Measurements from ENCODE around the gene WIZ. TPM values are rescaled to one million over a fixed set of nuclear protein-coding genes. Genes with fewer than 3 reads are reported as not detected.

Gene WIZ
- total RNA-seq, 1 donor from 2014 or later = 42.7 TPM

DNA sequence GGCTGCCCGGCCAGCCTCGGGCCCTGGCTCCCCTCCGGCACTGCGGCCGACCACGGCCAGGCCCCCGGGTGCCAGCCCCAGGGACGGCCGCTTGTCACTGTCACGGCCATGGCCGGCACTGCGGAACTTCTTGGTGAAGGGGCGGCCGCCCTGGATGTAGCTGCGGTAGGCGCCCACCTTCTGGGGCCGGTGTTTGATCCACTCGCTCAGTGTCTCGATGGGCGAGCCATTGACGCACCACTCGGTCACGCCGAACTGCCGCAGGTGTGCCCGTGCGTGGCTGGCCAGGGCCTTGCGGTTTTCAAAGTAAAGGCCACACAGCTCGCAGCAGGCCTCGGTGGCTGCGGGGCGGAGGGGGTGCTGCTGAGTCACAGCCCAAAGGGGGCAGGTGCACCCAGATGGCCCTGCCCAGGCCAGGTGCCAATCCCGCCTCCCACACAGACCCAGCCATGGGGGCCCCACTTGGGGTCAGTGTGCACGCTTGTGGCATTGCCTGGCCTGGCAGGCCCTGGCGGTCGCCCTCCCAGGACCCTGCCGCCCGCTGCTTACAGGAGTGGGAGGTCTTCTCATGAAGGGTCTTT is 25.0 kb downstream of the WIZ start:
- no peaks in the 10 kb centered on the region for H3K27me3 ChIP-seq (ENCODE audit: control insufficient read depth, insufficient read depth, low read length)
- H3K4me3 ChIP-seq (ENCODE audit: low read depth, low read length) = no peak overlapping the region
- TF ChIP-seq, protein P1, sequence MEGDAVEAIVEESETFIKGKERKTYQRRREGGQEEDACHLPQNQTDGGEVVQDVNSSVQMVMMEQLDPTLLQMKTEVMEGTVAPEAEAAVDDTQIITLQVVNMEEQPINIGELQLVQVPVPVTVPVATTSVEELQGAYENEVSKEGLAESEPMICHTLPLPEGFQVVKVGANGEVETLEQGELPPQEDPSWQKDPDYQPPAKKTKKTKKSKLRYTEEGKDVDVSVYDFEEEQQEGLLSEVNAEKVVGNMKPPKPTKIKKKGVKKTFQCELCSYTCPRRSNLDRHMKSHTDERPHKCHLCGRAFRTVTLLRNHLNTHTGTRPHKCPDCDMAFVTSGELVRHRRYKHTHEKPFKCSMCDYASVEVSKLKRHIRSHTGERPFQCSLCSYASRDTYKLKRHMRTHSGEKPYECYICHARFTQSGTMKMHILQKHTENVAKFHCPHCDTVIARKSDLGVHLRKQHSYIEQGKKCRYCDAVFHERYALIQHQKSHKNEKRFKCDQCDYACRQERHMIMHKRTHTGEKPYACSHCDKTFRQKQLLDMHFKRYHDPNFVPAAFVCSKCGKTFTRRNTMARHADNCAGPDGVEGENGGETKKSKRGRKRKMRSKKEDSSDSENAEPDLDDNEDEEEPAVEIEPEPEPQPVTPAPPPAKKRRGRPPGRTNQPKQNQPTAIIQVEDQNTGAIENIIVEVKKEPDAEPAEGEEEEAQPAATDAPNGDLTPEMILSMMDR (IDR thresholded peaks at IDR 0.05; ENCODE audit: insufficient read depth, low read length, poor library complexity, severe bottlenecking) = no peak
- H3K36me3 ChIP-seq (ENCODE audit: control insufficient read depth, insufficient read depth, low read length) = peaks cover 5% of the 10 kb centered on the region
- no peak for DNase-seq (ENCODE audit: low read depth)

DNA sequence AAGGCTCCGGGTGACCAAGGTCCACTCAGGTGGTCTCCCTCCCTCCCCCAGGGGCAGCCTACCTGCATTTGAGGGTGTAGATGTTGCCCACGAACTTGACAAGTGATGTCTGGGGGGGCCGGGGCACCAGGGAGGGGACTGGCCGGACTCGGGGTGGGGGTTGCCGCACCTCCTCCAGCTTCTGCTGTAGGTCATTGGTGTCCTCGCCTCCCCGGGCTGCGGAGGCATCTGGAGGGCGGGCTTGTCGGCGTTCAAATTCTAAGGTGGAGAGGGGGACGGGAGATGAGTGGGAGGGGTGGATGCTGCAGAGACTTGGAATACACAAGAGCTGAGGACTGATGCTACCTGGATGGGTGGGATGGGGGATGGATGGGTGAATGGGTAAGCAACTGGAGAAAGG is 25.6 kb downstream of the WIZ start:
- Histone ChIP-seq H3K27me3 (ENCODE audit: control insufficient read depth, insufficient read depth, low read length) (no peaks in the 10 kb centered on the region), H3K4me3 (ENCODE audit: low read depth, low read length) (no peak overlapping the region), H3K36me3 (ENCODE audit: control insufficient read depth, insufficient read depth, low read length) (peaks cover 5% of the 10 kb centered on the region)
- no peak for DNase-seq (ENCODE audit: low read depth)
- TF ChIP-seq, protein P1 (IDR thresholded peaks at IDR 0.05; ENCODE audit: insufficient read depth, low read length, poor library complexity, severe bottlenecking) = no peak

DNA sequence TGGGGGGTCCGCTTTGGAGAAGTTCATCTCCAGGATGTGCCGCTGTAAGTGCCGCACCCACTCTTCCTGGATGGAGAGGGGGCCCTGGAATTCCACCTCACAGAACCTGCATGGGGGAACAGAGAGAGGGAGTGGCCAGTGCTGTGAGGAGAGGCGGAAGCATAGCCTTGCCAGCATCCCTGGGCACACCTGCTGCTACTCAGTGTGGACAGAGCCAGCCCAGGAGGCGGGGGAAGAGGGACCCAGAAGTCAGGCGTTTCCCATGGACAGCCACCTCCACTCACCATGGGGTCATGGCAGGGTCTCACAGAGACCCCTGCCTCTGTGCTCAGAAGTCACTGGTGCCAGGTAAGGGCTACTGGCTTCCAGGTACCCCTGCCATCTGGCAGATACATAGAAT is 26.6 kb downstream of the WIZ start:
- Histone ChIP-seq H3K36me3 (ENCODE audit: control insufficient read depth, insufficient read depth, low read length) (peaks cover 5% of the 10 kb centered on the region), H3K27me3 (ENCODE audit: control insufficient read depth, insufficient read depth, low read length) (no peaks in the 10 kb centered on the region), H3K4me3 (ENCODE audit: low read depth, low read length) (no peak overlapping the region)
- no peak for DNase-seq (ENCODE audit: low read depth)
- TF ChIP-seq, protein P1 (IDR thresholded peaks at IDR 0.05; ENCODE audit: insufficient read depth, low read length, poor library complexity, severe bottlenecking) = no peak

DNA sequence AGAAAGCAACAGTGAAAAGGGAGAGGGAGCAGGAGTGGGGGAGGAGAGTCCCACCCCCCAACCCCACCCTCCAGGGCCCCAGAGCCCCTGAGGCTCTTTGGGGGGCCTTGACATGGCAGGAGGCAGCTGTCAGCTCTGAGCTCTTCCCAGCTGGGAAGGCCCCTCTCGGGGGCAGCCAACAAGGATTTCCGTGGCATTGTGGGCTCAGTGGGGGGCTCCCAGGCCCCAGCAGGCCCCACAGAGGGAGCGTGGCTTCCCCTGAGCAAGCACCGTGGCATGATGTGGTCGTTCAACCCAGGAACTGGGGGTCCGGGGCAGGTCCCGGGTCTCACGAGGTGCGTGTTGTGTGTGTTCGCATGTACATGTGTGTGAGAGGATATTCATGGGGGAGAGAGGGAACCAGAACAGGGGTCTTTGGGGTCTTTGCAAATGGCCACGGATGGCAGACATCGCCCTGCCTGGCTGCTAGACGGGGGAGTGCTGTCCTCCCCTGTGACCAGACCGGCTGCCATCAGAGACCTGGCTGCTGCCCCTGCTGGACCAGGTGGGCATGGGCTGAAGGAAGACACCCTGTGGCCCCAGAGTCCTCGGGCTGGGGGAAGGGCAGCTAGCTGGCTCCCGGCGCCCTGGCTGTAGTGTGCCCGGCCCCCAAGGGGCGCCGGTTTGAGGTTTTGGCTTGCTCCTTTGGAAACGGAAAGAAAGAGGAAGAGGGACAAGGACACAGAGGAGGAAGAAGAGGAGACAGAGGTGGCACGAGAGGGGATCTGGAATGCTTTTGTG is 27.3 kb downstream of the WIZ start:
- TF ChIP-seq, protein P1 (IDR thresholded peaks at IDR 0.05; ENCODE audit: insufficient read depth, low read length, poor library complexity, severe bottlenecking) = no peak
- H3K4me3 ChIP-seq (ENCODE audit: low read depth, low read length) = no peak overlapping the region
- no peak for DNase-seq (ENCODE audit: low read depth)
- peaks cover 5% of the 10 kb centered on the region for H3K36me3 ChIP-seq (ENCODE audit: control insufficient read depth, insufficient read depth, low read length)
- H3K27me3 ChIP-seq (ENCODE audit: control insufficient read depth, insufficient read depth, low read length) = no peaks in the 10 kb centered on the region

DNA sequence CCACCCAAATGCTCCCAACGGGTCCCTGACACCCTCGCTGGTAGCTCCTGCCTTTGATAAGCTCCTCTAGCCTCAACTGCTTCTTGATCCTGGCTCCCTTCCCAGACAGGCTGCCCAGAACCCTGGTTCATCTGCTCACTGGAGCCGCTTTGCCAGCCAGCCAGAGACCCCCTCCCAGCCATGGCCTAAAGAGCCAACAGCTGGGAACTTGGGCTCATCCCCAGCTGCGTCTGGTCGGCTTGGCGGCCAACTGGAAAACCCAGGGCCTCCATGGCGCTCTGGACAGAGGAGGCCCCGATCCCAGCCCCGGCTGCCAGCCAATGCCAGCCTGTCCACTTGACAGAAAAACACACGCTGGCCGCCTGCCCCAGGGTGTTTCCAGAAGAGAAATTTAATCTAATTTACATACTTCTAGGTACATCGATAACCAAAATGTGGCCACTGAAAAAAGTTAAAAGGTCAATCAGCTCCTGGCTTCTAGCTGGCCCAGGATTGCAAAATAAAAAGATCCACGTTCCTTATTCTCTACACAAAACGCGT is 28.0 kb downstream of the WIZ start:
- H3K36me3 ChIP-seq (ENCODE audit: control insufficient read depth, insufficient read depth, low read length) = peaks cover 5% of the 10 kb centered on the region
- no peak overlapping the region for H3K4me3 ChIP-seq (ENCODE audit: low read depth, low read length)
- no peak for DNase-seq (ENCODE audit: low read depth)
- H3K27me3 ChIP-seq (ENCODE audit: control insufficient read depth, insufficient read depth, low read length) = no peaks in the 10 kb centered on the region
- TF ChIP-seq, protein P1 (IDR thresholded peaks at IDR 0.05; ENCODE audit: insufficient read depth, low read length, poor library complexity, severe bottlenecking) = no peak
